Measurements from ENCODE around the gene CARD8. TPM values are rescaled to one million over a fixed set of nuclear protein-coding genes. Genes with fewer than 3 reads are reported as not detected.
"Not testable (repeated sequence)": the region's sequence is repeated elsewhere in the genome, so short reads cannot be mapped to it uniquely, and the experiment has no call there.

CARD8 gene
- total RNA-seq, 1 donor from 2014 or later: 41.0 TPM

GRCh38 chr19:48247212-48247611, 8.5 kb downstream of the CARD8 start:
- intact Hi-C loops (cut with DNase I): no loop called here
- no peaks in the 10 kb centered on the region for H3K4me1 ChIP-seq
- H3K4me3 ChIP-seq: no peak overlapping the region
- H3K27me3 ChIP-seq: no peaks in the 10 kb centered on the region
- no peak for TF ChIP-seq CTCF (IDR thresholded peaks at IDR 0.05)
- H3K36me3 ChIP-seq: peaks cover 2 to 23% of the 10 kb centered on the region in 2 donors
- no peaks in the 10 kb centered on the region for H3K9me3 ChIP-seq
- no peak overlapping the region for H3K27ac ChIP-seq
- no peak for DNase-seq (ENCODE audit: low spot score in 2 of 2)

GRCh38 chr19:48246101-48246500, 9.6 kb downstream of the CARD8 start:
- H3K36me3 ChIP-seq: peaks cover 2 to 23% of the 10 kb centered on the region in 2 donors
- TF ChIP-seq CTCF (IDR thresholded peaks at IDR 0.05): no peak
- H3K4me1 ChIP-seq: no peaks in the 10 kb centered on the region
- no peaks in the 10 kb centered on the region for H3K9me3 ChIP-seq
- intact Hi-C loops (cut with DNase I): no loop called here
- no peaks in the 10 kb centered on the region for H3K27me3 ChIP-seq
- no peak overlapping the region for H3K27ac ChIP-seq
- no peak overlapping the region for H3K4me3 ChIP-seq
- DNase-seq (ENCODE audit: low spot score in 2 of 2): no peak

- no peak overlapping the region for H3K4me3 ChIP-seq
- H3K4me1 ChIP-seq: no peaks in the 10 kb centered on the region
- no peaks in the 10 kb centered on the region for H3K27me3 ChIP-seq
- TF ChIP-seq CTCF (IDR thresholded peaks at IDR 0.05): no peak
- H3K36me3 ChIP-seq: peaks cover 8 to 39% of the 10 kb centered on the region in 2 donors
- no peak for DNase-seq (ENCODE audit: low spot score in 2 of 2)
- intact Hi-C loops (cut with DNase I): no loop called here
- no peak overlapping the region for H3K27ac ChIP-seq
- no peaks in the 10 kb centered on the region for H3K9me3 ChIP-seq
These were observed 11.4 kb downstream of the CARD8 start for GRCh38 chr19:48244281-48244680.

- H3K4me1 ChIP-seq; H3K9me3 ChIP-seq; H3K27me3 ChIP-seq; H3K27ac ChIP-seq; H3K4me3 ChIP-seq; intact Hi-C loops (cut with DNase I); DNase-seq (ENCODE audit: low spot score in 2 of 2): not testable (repeated sequence)
- peaks cover 12 to 36% of the 10 kb centered on the region in 2 donors for H3K36me3 ChIP-seq
These were observed 13.9 kb downstream of the CARD8 start for GRCh38 chr19:48241771-48242170.

GRCh38 chr19:48239582-48240141, 16.1 kb downstream of the CARD8 start:
- no peaks in the 10 kb centered on the region for H3K9me3 ChIP-seq
- intact Hi-C loops (cut with DNase I): no loop called here
- DNase-seq (ENCODE audit: low spot score in 2 of 2): no peak
- H3K36me3 ChIP-seq: peaks cover 15 to 27% of the 10 kb centered on the region in 2 donors
- no peak for TF ChIP-seq CTCF (IDR thresholded peaks at IDR 0.05)
- no peaks in the 10 kb centered on the region for H3K27me3 ChIP-seq
- no peaks in the 10 kb centered on the region for H3K4me1 ChIP-seq
- no peak overlapping the region for H3K27ac ChIP-seq
- no peak overlapping the region for H3K4me3 ChIP-seq

GRCh38 chr19:48239120-48239519, 16.6 kb downstream of the CARD8 start:
- Histone ChIP-seq H3K36me3 (peaks cover 19 to 28% of the 10 kb centered on the region in 2 donors), H3K27me3 (no peaks in the 10 kb centered on the region), H3K4me1 (no peaks in the 10 kb centered on the region), H3K4me3 (no peak overlapping the region), H3K9me3 (no peaks in the 10 kb centered on the region), H3K27ac (no peak overlapping the region)
- intact Hi-C loops (cut with DNase I): no loop called here
- DNase-seq (ENCODE audit: low spot score in 2 of 2): no peak
- TF ChIP-seq CTCF (IDR thresholded peaks at IDR 0.05): no peak

Data from ascending aorta (tissue), 2 donors.